Subcutaneous adipose tissue (tissue), 4 donors: ENCODE results near the gene ZNF584. TPM values are rescaled to one million over a fixed set of nuclear protein-coding genes. Genes with fewer than 3 reads are reported as not detected.

Experiments
- small RNA-seq: library from RNA; depleted of rRNA; stranded (forward); fragments of <200 nt; gene quantifications from one replicate; pipeline ENCODE3, GENCODE V24; 2016
- total RNA-seq, 4 donors: library from RNA; depleted of rRNA; stranded (reverse); fragments of >200 nt; gene quantifications; one replicate each; pipeline ENCODE4 v1.1.0, GENCODE V29; 2016

ZNF584 gene
- total RNA-seq, 4 donors from 2014 or later, result 4.7 to 9.5 (median 8.4) TPM

Small RNA genes lying within 50 kb of the gene (small RNA-seq; reads per million reads assigned to genes)
- gene MIR4754 (not detected), gene RNA5SP473 (not detected)

Other genes starting within 250 kb of the ZNF584 start
- 10 to 100 TPM; 17.0 to 25.5 (median 20.3) TPM for gene ZNF274, start 225.6 kb upstream of the ZNF584 start, total RNA-seq
- gene ZNF544, start 179.7 kb upstream of the ZNF584 start, total RNA-seq, result 10 to 100 TPM in 3 of 4 donors, 1 to 10 TPM in 1; 8.7 to 19.6 (median 13.9) TPM
- gene ZNF8, start 129.7 kb upstream of the ZNF584 start, total RNA-seq, result 1 to 10 TPM; 4.6 to 7.9 (median 4.9) TPM
- gene ERVK3-1, start 103.3 kb upstream of the ZNF584 start, total RNA-seq, result 10 to 100 TPM; 39.2 to 42.2 (median 40.5) TPM
- gene ZSCAN22, start 81.7 kb upstream of the ZNF584 start, total RNA-seq, result 1 to 10 TPM; 2.2 to 3.4 (median 2.6) TPM
- 10 to 100 TPM in 3 of 4 donors, 1 to 10 TPM in 1; 6.8 to 60.5 (median 11.8) TPM for gene A1BG, start 55.2 kb upstream of the ZNF584 start, total RNA-seq
- 1 to 10 TPM in 1 of 4 donors, under 1 TPM in 2, not detected in 1; 0.51 to 4.1 (median 0.88) TPM for gene ZNF497, start 45.9 kb upstream of the ZNF584 start, total RNA-seq
- gene ZNF837, start 27.6 kb upstream of the ZNF584 start, total RNA-seq, result 1 to 10 TPM in 3 of 4 donors, under 1 TPM in 1; 0.65 to 3.2 (median 1.3) TPM
- gene RPS5, start 21.4 kb upstream of the ZNF584 start, total RNA-seq, result 1,000 to 10,000 TPM in 3 of 4 donors, 100 to 1,000 TPM in 1; 904 to 1,484 (median 1,230) TPM
- gene RNF225, start 13.0 kb upstream of the ZNF584 start, total RNA-seq, result not detected
- gene ZNF132, start 31.5 kb downstream of the ZNF584 start, total RNA-seq, result 1 to 10 TPM; 3.6 to 6.6 (median 5.2) TPM
- gene ZNF324B, start 43.0 kb downstream of the ZNF584 start, total RNA-seq, result 1 to 10 TPM; 2.9 to 8.5 (median 5.1) TPM
- gene ZNF324, start 58.4 kb downstream of the ZNF584 start, total RNA-seq, result 10 to 100 TPM in 1 of 4 donors, 1 to 10 TPM in 3; 4.9 to 11.7 (median 8.6) TPM
- gene ZNF446, start 67.7 kb downstream of the ZNF584 start, total RNA-seq, result 10 to 100 TPM in 1 of 4 donors, 1 to 10 TPM in 3; 9.0 to 16.4 (median 9.4) TPM
- 10 to 100 TPM in 1 of 4 donors, 1 to 10 TPM in 3; 4.2 to 13.4 (median 7.2) TPM for gene SLC27A5, start 103.3 kb downstream of the ZNF584 start, total RNA-seq
- gene ZBTB45, start 111.2 kb downstream of the ZNF584 start, total RNA-seq, result 10 to 100 TPM in 1 of 4 donors, 1 to 10 TPM in 3; 5.5 to 10.2 (median 6.2) TPM
- gene TRIM28, start 135.4 kb downstream of the ZNF584 start, total RNA-seq, result 100 to 1,000 TPM in 2 of 4 donors, 10 to 100 TPM in 2; 87.9 to 163 (median 119) TPM
- gene CHMP2A, start 146.5 kb downstream of the ZNF584 start, total RNA-seq, result 100 to 1,000 TPM in 2 of 4 donors, 10 to 100 TPM in 2; 96.8 to 133 (median 106) TPM
- 10 to 100 TPM; 16.3 to 31.8 (median 20.6) TPM for gene UBE2M, start 150.0 kb downstream of the ZNF584 start, total RNA-seq
- gene MZF1, start 164.7 kb downstream of the ZNF584 start, total RNA-seq, result 10 to 100 TPM; 12.9 to 24.1 (median 17.2) TPM